HFF-Myc (cell line): Measurements from ENCODE around the gene CCDC157.

ENCODE experiments used
- DNase-seq: peaks from one replicate; pipeline ENCODE4 v3.0.0-alpha.2; 2011; ENCODE audit warnings: low read depth; ENCODE audit errors: extremely low read depth
- H3K4me3 ChIP-seq: replicated peaks from 2 replicates; pipeline ENCODE4 v1.5.1; 2011; ENCODE audit warnings: low read depth, mild to moderate bottlenecking, control low read depth, low read length
- TF ChIP-seq, protein P1 (sequence below): IDR thresholded peaks from 2 replicates; pipeline ENCODE4 v1.5.1; 2012; ENCODE audit warnings: mild to moderate bottlenecking, low read depth, low read length, control low read depth; ENCODE audit errors: missing control alignments

CCDC157 gene

GRCh38 chr22:30425616-30426387 lies 69.0 kb downstream of the CCDC157 start, which contains the start of gene MTFP1:
Gene MTFP1, plus strand, starts transcription at chr22:30425768. Its CDS starts 112 bp downstream, at chr22:30425880.
- TF ChIP-seq, protein P1, sequence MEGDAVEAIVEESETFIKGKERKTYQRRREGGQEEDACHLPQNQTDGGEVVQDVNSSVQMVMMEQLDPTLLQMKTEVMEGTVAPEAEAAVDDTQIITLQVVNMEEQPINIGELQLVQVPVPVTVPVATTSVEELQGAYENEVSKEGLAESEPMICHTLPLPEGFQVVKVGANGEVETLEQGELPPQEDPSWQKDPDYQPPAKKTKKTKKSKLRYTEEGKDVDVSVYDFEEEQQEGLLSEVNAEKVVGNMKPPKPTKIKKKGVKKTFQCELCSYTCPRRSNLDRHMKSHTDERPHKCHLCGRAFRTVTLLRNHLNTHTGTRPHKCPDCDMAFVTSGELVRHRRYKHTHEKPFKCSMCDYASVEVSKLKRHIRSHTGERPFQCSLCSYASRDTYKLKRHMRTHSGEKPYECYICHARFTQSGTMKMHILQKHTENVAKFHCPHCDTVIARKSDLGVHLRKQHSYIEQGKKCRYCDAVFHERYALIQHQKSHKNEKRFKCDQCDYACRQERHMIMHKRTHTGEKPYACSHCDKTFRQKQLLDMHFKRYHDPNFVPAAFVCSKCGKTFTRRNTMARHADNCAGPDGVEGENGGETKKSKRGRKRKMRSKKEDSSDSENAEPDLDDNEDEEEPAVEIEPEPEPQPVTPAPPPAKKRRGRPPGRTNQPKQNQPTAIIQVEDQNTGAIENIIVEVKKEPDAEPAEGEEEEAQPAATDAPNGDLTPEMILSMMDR, result no peak
- DNase-seq, result no peak
- H3K4me3 ChIP-seq, result peak within 1 kb of the TSS; percentile 66
